GM19023 (cell line): ENCODE results near the gene CHD2.
"Not testable (repeated sequence)": the region's sequence is repeated elsewhere in the genome, so short reads cannot be mapped to it uniquely, and the experiment has no call there.

Source experiments
- ATAC-seq: cut with Tn5 transposase; IDR thresholded peaks from one replicate; pipeline ENCODE4 v1.9.1; 2021; ENCODE audit warnings: mild to moderate bottlenecking, moderate library complexity; ENCODE audit not compliant: unreplicated experiment

Gene CHD2

GRCh38 chr15:93046120-93046519, 146.0 kb downstream of the CHD2 start:
- no peak for ATAC-seq

- ATAC-seq = no peak
Measured at GRCh38 chr15:93046721-93047120, 146.6 kb downstream of the CHD2 start.

GRCh38 chr15:93047621-93048425, 147.7 kb downstream of the CHD2 start:
- ATAC-seq = no peak

- ATAC-seq = no peak
Measured at GRCh38 chr15:93048426-93048721, 148.2 kb downstream of the CHD2 start.

GRCh38 chr15:93048759-93049161, 148.6 kb downstream of the CHD2 start:
- ATAC-seq = no peak

- ATAC-seq = no peak
Measured at GRCh38 chr15:93049233-93049632, 149.1 kb downstream of the CHD2 start.

- ATAC-seq = no peak
Measured at GRCh38 chr15:93049914-93050578, 149.9 kb downstream of the CHD2 start.

- ATAC-seq = no peak
Measured at GRCh38 chr15:93050648-93051047, 150.5 kb downstream of the CHD2 start.

GRCh38 chr15:93051236-93052089, 151.3 kb downstream of the CHD2 start:
- ATAC-seq = no peak

GRCh38 chr15:93052090-93052879, 152.2 kb downstream of the CHD2 start:
- no peak for ATAC-seq

GRCh38 chr15:93055211-93055610, 155.1 kb downstream of the CHD2 start:
- ATAC-seq = no peak

GRCh38 chr15:93056836-93057235, 156.7 kb downstream of the CHD2 start:
- ATAC-seq = no peak

GRCh38 chr15:93057618-93058017, 157.5 kb downstream of the CHD2 start:
- no peak for ATAC-seq

GRCh38 chr15:93058128-93058527, 158.0 kb downstream of the CHD2 start:
- no peak for ATAC-seq

- ATAC-seq = no peak
Measured at GRCh38 chr15:93058904-93059427, 158.8 kb downstream of the CHD2 start.

- ATAC-seq = no peak
Measured at GRCh38 chr15:93059442-93059841, 159.3 kb downstream of the CHD2 start.

- ATAC-seq = no peak
Measured at GRCh38 chr15:93060336-93061248, 160.5 kb downstream of the CHD2 start.

GRCh38 chr15:93062628-93063261, 162.6 kb downstream of the CHD2 start:
- not testable (repeated sequence) for ATAC-seq

GRCh38 chr15:93063262-93063671, 163.1 kb downstream of the CHD2 start:
- no peak for ATAC-seq
